HepG2 (cell line): ENCODE data around the gene UBE2O. TPM values are rescaled to one million over a fixed set of nuclear protein-coding genes. Genes with fewer than 3 reads are reported as not detected.
A peak's percentile ranks its signal among the peaks of the same experiment; 100 is the strongest.

ENCODE experiments used
- CBX2 ChIP-seq, 2 experiments: fragments of 200-600 bp in 1 of 2; sonication (generic); formaldehyde crosslinking in 1 of 2; IDR thresholded peaks; 2 replicates each; pipeline versions ENCODE4 v1.7.0 to v1.8.1; 2018 to 2022; ENCODE audit warnings: low read depth in 2 of 2, low read length in 1 of 2, mild to moderate bottlenecking in 1 of 2, missing genetic modification reagents in 1 of 2
- CENPT ChIP-seq: sonication (generic); formaldehyde crosslinking; IDR thresholded peaks from 2 replicates; pipeline ENCODE4 v1.8.0; 2022; ENCODE audit warnings: low read depth, mild to moderate bottlenecking, moderate library complexity, missing genetic modification reagents
- EHMT2 ChIP-seq: fragments of 200-600 bp; sonication (generic); IDR thresholded peaks from 2 replicates; pipeline ENCODE4 v1.7.0; 2017; ENCODE audit warnings: antibody characterized with exemption, low read depth, low read length, borderline replicate concordance
- HCFC1 ChIP-seq: fragments of 150-350 bp; IDR thresholded peaks from 2 replicates; pipeline ENCODE4 v1.6.1; 2014; ENCODE audit warnings: low read depth, low read length
- NFE2 ChIP-seq: sonication (generic); formaldehyde crosslinking; IDR thresholded peaks from 2 replicates; pipeline ENCODE4 v1.4.0; 2020; ENCODE audit warnings: missing genetic modification reagents
- POLR2AphosphoS5 ChIP-seq: IDR thresholded peaks from 2 replicates; pipeline ENCODE4 v1.6.1; 2012; ENCODE audit warnings: low read depth, low read length
- RFXAP ChIP-seq: sonication (generic); formaldehyde crosslinking; IDR thresholded peaks from 2 replicates; pipeline ENCODE4 v1.4.0; 2020; ENCODE audit warnings: missing genetic modification reagents, borderline replicate concordance
- SMARCE1 ChIP-seq: fragments of 450-650 bp; IDR thresholded peaks from 2 replicates; pipeline ENCODE4 v1.6.1; 2017; ENCODE audit warnings: borderline replicate concordance
- SP4 ChIP-seq: sonication (generic); formaldehyde crosslinking; IDR thresholded peaks from 2 replicates; pipeline ENCODE4 v1.8.1; 2023; ENCODE audit warnings: mild to moderate bottlenecking, missing genetic modification reagents
- SYNCRIP ChIP-seq: fragments of 200-400 bp; formaldehyde crosslinking; IDR thresholded peaks from 2 replicates; pipeline ENCODE4 v1.6.1; 2018; ENCODE audit warnings: mild to moderate bottlenecking, low read depth, low read length; ENCODE audit not compliant: insufficient read depth
- TEAD2 ChIP-seq: sonication (generic); formaldehyde crosslinking; IDR thresholded peaks from 2 replicates; pipeline ENCODE4 v1.9.0; 2021; ENCODE audit warnings: missing genetic modification reagents
- ZKSCAN8 ChIP-seq: IDR thresholded peaks from 2 replicates; pipeline ENCODE4 v1.6.1; 2016; ENCODE audit warnings: borderline replicate concordance, missing genetic modification reagents, missing compliant biosample characterization
- ZMYM2 ChIP-seq: sonication (generic); formaldehyde crosslinking; IDR thresholded peaks from 2 replicates; pipeline ENCODE4 v1.8.0; 2022; ENCODE audit warnings: mild to moderate bottlenecking, missing genetic modification reagents
- ZNF234 ChIP-seq: sonication (generic); formaldehyde crosslinking; conservative IDR thresholded peaks from 2 replicates; pipeline ENCODE4 v1.5.1; 2020; ENCODE audit warnings: mild to moderate bottlenecking, missing genetic modification reagents
- ZNF3 ChIP-seq: IDR thresholded peaks from 2 replicates; pipeline ENCODE4 v1.7.0; 2017; ENCODE audit warnings: inconsistent platforms
- ZNF432 ChIP-seq: sonication (generic); formaldehyde crosslinking; IDR thresholded peaks from 2 replicates; pipeline ENCODE4 v1.5.0; 2020; ENCODE audit warnings: missing genetic modification reagents, mild to moderate bottlenecking, borderline replicate concordance
- ZNF605 ChIP-seq: sonication (generic); formaldehyde crosslinking; IDR thresholded peaks from 2 replicates; pipeline ENCODE4 v1.8.0; 2022; ENCODE audit warnings: mild to moderate bottlenecking, missing genetic modification reagents
- ZNF713 ChIP-seq: sonication (generic); formaldehyde crosslinking; IDR thresholded peaks from 2 replicates; pipeline ENCODE4 v1.4.0; 2020; ENCODE audit warnings: mild to moderate bottlenecking, missing genetic modification reagents
- ZNF780A ChIP-seq: sonication (generic); formaldehyde crosslinking; IDR thresholded peaks from 2 replicates; pipeline ENCODE4 v1.8.0; 2022; ENCODE audit warnings: mild to moderate bottlenecking, missing genetic modification reagents, moderate library complexity
- ZNF788 ChIP-seq: sonication (generic); formaldehyde crosslinking; IDR thresholded peaks from 2 replicates; pipeline ENCODE4 v1.5.0; 2020; ENCODE audit warnings: mild to moderate bottlenecking, missing genetic modification reagents, borderline replicate concordance
- polyA plus RNA-seq, 8 experiments: library from polyadenylated mRNA; depleted of rRNA in 3 of 8; stranded (reverse) in 7 of 8; unstranded in 1 of 8; fragments of >200 nt; fragmentation: Illumina TruSeq in 4 of 8; extraction: Trizol in 4 of 8; gene quantifications; 2 replicates each; pipeline versions ENCODE4 v1.2.1 to v1.2.3, GENCODE V29; 2011 to 2016; ENCODE audit warnings: low read depth in 4 of 8, missing spikeins in 1 of 8, mixed read lengths in 1 of 8; ENCODE audit not compliant: insufficient read depth in 1 of 8
- total RNA-seq, 5 experiments: library from RNA; depleted of rRNA; stranded (reverse); fragments of >200 nt; fragmentation: Illumina TruSeq; extraction: Trizol; gene quantifications; 2 replicates each; pipeline ENCODE4 v1.2.3, GENCODE V29; 2016; ENCODE audit warnings: low read depth in 1 of 5
- TF ChIP-seq, protein P1 (sequence below), 2 experiments: IDR thresholded peaks; 2 replicates each; pipeline ENCODE4 v1.6.1; 2011 to 2012; ENCODE audit warnings: low read length in 2 of 2, borderline replicate concordance in 1 of 2, low read depth in 1 of 2, mild to moderate bottlenecking in 1 of 2, moderate library complexity in 1 of 2
- TF ChIP-seq, protein P2 (sequence below): sonication (generic); formaldehyde crosslinking; IDR thresholded peaks from 2 replicates; pipeline ENCODE4 v1.4.0; 2020; ENCODE audit warnings: low read depth, mild to moderate bottlenecking, missing genetic modification reagents
- TF ChIP-seq, protein P3 (sequence below): sonication (generic); formaldehyde crosslinking; conservative IDR thresholded peaks from 2 replicates; pipeline ENCODE4 v1.8.0; 2022; ENCODE audit warnings: low read depth, missing genetic modification reagents
- TF ChIP-seq, protein P4 (sequence below): sonication (generic); formaldehyde crosslinking; IDR thresholded peaks from 2 replicates; pipeline ENCODE4 v1.9.0; 2021; ENCODE audit warnings: missing genetic modification reagents, borderline replicate concordance

Gene UBE2O
- total and polyA plus RNA-seq, 2 of the 13 experiments (the other 11 are each of a cell fraction or from before 2014, with no cell fraction given), result 21.5 to 23.5 TPM

DNA sequence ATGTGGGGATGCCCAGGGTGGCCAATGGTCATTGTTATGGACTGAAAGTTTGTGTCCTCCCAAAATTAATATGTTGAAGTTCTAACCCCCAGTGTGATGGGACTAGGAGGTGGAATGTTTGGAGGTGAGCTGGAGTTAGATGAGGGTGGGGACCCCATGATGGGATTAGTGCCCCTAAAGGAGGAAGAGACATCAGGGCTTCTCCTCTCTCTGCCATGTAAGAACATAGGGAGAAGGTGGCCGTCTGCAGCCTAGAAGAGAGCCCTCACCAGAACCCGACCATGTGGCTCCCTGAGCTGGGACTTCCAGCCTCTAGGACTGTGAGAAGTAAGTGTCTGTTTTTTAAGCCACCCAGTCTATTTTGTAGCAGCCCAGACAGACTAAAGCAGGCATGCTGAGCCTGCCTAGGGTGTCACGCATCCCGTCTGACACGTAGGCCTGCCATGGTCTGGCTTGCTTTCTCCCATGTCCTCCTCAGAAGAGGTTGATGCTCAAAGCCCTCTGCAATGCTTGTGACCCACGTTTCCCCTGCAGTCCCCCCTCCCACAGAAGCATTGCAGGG lies 95.3 kb downstream of the UBE2O start (continued):
- TF ChIP-seq, protein P1, sequence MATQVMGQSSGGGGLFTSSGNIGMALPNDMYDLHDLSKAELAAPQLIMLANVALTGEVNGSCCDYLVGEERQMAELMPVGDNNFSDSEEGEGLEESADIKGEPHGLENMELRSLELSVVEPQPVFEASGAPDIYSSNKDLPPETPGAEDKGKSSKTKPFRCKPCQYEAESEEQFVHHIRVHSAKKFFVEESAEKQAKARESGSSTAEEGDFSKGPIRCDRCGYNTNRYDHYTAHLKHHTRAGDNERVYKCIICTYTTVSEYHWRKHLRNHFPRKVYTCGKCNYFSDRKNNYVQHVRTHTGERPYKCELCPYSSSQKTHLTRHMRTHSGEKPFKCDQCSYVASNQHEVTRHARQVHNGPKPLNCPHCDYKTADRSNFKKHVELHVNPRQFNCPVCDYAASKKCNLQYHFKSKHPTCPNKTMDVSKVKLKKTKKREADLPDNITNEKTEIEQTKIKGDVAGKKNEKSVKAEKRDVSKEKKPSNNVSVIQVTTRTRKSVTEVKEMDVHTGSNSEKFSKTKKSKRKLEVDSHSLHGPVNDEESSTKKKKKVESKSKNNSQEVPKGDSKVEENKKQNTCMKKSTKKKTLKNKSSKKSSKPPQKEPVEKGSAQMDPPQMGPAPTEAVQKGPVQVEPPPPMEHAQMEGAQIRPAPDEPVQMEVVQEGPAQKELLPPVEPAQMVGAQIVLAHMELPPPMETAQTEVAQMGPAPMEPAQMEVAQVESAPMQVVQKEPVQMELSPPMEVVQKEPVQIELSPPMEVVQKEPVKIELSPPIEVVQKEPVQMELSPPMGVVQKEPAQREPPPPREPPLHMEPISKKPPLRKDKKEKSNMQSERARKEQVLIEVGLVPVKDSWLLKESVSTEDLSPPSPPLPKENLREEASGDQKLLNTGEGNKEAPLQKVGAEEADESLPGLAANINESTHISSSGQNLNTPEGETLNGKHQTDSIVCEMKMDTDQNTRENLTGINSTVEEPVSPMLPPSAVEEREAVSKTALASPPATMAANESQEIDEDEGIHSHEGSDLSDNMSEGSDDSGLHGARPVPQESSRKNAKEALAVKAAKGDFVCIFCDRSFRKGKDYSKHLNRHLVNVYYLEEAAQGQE (IDR thresholded peaks at IDR 0.05; ENCODE audit: borderline replicate concordance in 1 of 2, low read depth in 1 of 2, low read length in 2 of 2), result peak in 1 of 2 experiments; percentile 23; a peak in 1 of 4 replicates
- TF ChIP-seq ZNF780A (CRISPR knock-in tag) (no peak), ZNF788 (no peak), ZMYM2 (CRISPR knock-in tag) (no peak), ZNF432 (CRISPR knock-in tag) (no peak), ZNF234 (CRISPR knock-in tag) (no peak), RFXAP (CRISPR knock-in tag) (no peak), ZNF3 (no peak), ZNF713 (CRISPR knock-in tag) (no peak), HCFC1 (no peak), CBX2 (IDR thresholded peaks at IDR 0.05; ENCODE audit: low read depth, low read length) (no peak), CBX2 (CRISPR knock-in tag; IDR thresholded peaks at IDR 0.05; ENCODE audit: low read depth) (no peak), ZNF605 (CRISPR knock-in tag) (no peak; the same call in 1 of the 2 replicates), EHMT2 (no peak), SP4 (CRISPR knock-in tag) (no peak), SYNCRIP (no peak), TEAD2 (CRISPR knock-in tag) (no peak), POLR2AphosphoS5 (peak; percentile 95), ZKSCAN8 (CRISPR knock-in tag) (0 out of 2 replicates have a peak, but pooled peaks have one; percentile 9), CENPT (CRISPR knock-in tag) (no peak), SMARCE1 (no peak), NFE2 (CRISPR knock-in tag) (no peak)
- TF ChIP-seq, protein P2, sequence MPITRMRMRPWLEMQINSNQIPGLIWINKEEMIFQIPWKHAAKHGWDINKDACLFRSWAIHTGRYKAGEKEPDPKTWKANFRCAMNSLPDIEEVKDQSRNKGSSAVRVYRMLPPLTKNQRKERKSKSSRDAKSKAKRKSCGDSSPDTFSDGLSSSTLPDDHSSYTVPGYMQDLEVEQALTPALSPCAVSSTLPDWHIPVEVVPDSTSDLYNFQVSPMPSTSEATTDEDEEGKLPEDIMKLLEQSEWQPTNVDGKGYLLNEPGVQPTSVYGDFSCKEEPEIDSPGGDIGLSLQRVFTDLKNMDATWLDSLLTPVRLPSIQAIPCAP (CRISPR knock-in tag), result no peak
- TF ChIP-seq, protein P3, sequence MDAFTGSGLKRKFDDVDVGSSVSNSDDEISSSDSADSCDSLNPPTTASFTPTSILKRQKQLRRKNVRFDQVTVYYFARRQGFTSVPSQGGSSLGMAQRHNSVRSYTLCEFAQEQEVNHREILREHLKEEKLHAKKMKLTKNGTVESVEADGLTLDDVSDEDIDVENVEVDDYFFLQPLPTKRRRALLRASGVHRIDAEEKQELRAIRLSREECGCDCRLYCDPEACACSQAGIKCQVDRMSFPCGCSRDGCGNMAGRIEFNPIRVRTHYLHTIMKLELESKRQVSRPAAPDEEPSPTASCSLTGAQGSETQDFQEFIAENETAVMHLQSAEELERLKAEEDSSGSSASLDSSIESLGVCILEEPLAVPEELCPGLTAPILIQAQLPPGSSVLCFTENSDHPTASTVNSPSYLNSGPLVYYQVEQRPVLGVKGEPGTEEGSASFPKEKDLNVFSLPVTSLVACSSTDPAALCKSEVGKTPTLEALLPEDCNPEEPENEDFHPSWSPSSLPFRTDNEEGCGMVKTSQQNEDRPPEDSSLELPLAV, result no peak
- TF ChIP-seq, protein P4, sequence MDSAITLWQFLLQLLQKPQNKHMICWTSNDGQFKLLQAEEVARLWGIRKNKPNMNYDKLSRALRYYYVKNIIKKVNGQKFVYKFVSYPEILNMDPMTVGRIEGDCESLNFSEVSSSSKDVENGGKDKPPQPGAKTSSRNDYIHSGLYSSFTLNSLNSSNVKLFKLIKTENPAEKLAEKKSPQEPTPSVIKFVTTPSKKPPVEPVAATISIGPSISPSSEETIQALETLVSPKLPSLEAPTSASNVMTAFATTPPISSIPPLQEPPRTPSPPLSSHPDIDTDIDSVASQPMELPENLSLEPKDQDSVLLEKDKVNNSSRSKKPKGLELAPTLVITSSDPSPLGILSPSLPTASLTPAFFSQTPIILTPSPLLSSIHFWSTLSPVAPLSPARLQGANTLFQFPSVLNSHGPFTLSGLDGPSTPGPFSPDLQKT, result no peak
